Kidney epithelial cell (primary cell): Measurements from ENCODE around the gene WASF3. TPM values are rescaled to one million over a fixed set of nuclear protein-coding genes. Genes with fewer than 3 reads are reported as not detected.

ENCODE experiments used
- DNase-seq: peaks from one replicate; pipeline ENCODE4 v3.0.0-alpha.2; 2010; ENCODE audit warnings: low read depth
- H3K27me3 ChIP-seq: 2 replicates; pipeline ENCODE4 v1.6.0; 2011; ENCODE audit warnings: low read length; ENCODE audit not compliant: control insufficient read depth, insufficient read depth
- H3K36me3 ChIP-seq: 2 replicates; pipeline ENCODE4 v1.5.1; 2011; ENCODE audit warnings: low read length; ENCODE audit not compliant: control insufficient read depth, insufficient read depth
- H3K4me3 ChIP-seq: 2 replicates; pipeline ENCODE4 v1.5.1; 2011; ENCODE audit warnings: low read depth, mild to moderate bottlenecking, control low read depth, low read length
- total RNA-seq: library from RNA; depleted of rRNA; stranded (reverse); fragments of >200 nt; gene quantifications from 2 replicates; pipeline ENCODE4 v1.2.3, GENCODE V29; 2015
- TF ChIP-seq, protein P1 (sequence below): IDR thresholded peaks from 2 replicates; pipeline ENCODE4 v1.5.1; 2011; ENCODE audit warnings: mild to moderate bottlenecking, moderate library complexity, low read length, control low read depth, inconsistent platforms; ENCODE audit not compliant: insufficient read depth, poor library complexity, severe bottlenecking

The WASF3 gene
- total RNA-seq, 1 donor from 2014 or later, result 11.5 TPM

GRCh38 chr13:26695360-26695705 is 137.8 kb downstream of the WASF3 start:
- H3K36me3 ChIP-seq, result peaks cover 1% of the 10 kb centered on the region
- DNase-seq, result no peak
- no peak overlapping the region for H3K4me3 ChIP-seq
- no peaks in the 10 kb centered on the region for H3K27me3 ChIP-seq
- TF ChIP-seq, protein P1, sequence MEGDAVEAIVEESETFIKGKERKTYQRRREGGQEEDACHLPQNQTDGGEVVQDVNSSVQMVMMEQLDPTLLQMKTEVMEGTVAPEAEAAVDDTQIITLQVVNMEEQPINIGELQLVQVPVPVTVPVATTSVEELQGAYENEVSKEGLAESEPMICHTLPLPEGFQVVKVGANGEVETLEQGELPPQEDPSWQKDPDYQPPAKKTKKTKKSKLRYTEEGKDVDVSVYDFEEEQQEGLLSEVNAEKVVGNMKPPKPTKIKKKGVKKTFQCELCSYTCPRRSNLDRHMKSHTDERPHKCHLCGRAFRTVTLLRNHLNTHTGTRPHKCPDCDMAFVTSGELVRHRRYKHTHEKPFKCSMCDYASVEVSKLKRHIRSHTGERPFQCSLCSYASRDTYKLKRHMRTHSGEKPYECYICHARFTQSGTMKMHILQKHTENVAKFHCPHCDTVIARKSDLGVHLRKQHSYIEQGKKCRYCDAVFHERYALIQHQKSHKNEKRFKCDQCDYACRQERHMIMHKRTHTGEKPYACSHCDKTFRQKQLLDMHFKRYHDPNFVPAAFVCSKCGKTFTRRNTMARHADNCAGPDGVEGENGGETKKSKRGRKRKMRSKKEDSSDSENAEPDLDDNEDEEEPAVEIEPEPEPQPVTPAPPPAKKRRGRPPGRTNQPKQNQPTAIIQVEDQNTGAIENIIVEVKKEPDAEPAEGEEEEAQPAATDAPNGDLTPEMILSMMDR, result no peak

DNA sequence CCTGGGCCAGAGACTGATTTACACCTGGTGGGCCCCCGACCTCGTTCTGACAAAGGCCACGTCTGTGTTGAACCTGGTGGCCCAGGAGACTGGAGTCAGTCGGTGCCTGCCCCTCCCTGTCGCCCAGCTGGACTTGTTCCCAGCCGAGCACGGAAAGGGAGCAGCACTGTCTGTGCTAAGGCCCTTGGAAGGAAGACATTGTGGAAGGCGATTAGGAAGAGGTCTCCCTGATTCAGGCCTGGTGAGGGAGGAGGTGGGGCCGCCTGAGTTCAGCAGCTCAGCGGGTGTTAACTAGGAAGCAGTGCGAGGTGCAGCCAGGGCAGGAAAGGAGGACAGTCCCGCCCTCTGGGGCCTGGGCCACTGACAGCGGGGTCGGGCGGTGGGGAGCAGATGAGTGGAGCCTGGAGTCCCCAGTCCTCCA is 138.4 kb downstream of the WASF3 start:
- TF ChIP-seq, protein P1, result no peak
- no peak for DNase-seq

DNA sequence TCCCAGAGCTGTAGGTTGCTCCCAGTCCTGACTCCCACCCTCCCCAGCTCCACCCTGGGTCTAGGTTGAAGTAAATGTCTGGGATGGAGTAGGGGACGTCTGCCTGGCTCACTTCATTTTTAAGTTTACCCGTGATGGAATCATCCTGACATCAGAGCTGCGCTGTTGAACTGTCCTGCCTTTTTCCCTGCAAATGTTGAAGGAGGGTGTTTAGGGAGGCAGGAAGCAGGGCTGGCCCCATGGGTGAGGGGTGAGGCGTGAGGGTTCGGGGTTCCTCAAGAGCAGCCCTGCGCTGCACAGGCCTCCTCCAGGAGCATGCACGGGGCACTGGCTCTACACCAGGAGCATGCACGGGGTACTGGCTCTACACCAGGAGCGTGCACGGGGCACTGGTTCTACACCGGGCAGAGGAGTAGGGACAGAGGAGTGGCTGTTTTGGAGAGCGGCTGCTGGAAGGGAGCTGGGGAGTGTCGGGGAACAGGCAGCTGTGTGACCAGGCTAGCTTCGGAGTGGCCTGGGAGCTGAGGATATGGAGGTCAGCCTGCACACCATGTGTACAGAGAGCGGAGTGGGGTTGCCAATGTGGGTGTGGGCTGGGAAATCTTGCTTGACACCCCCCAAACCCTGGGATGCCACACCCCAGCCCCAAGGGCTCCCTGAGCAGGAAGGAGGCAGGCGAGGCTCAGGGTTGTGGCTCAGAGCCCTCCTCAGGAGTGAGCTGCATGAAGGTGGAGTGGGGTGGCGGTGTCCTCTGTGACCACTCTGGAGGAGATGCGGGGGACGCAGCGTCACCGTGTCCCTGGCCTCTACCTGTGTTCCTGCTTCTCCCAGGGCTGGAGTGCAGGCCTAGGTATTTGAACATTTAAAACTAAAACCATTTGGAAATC is 139.8 kb downstream of the WASF3 start:
- Histone ChIP-seq H3K27me3 (no peaks in the 10 kb centered on the region), H3K4me3 (no peak overlapping the region), H3K36me3 (peaks cover 1% of the 10 kb centered on the region)
- DNase-seq, result no peak
- TF ChIP-seq, protein P1, result no peak

More for the DNA sequence above, 138.4 kb downstream of the WASF3 start:
- peaks cover 1% of the 10 kb centered on the region for H3K36me3 ChIP-seq
- H3K27me3 ChIP-seq, result no peaks in the 10 kb centered on the region
- H3K4me3 ChIP-seq, result no peak overlapping the region

- peaks cover 1% of the 10 kb centered on the region for H3K36me3 ChIP-seq
- TF ChIP-seq, protein P1, result peak; percentile 96
- DNase-seq, result peak; percentile 35
- no peaks in the 10 kb centered on the region for H3K27me3 ChIP-seq
- peak overlapping the region; percentile 10 for H3K4me3 ChIP-seq
These were observed 141.1 kb downstream of the WASF3 start for GRCh38 chr13:26698392-26699196.

GRCh38 chr13:26699197-26699490 is 141.7 kb downstream of the WASF3 start:
- Histone ChIP-seq H3K27me3 (no peaks in the 10 kb centered on the region), H3K4me3 (no peak overlapping the region), H3K36me3 (no peaks in the 10 kb centered on the region)
- DNase-seq, result no peak
- TF ChIP-seq, protein P1, result no peak

DNA sequence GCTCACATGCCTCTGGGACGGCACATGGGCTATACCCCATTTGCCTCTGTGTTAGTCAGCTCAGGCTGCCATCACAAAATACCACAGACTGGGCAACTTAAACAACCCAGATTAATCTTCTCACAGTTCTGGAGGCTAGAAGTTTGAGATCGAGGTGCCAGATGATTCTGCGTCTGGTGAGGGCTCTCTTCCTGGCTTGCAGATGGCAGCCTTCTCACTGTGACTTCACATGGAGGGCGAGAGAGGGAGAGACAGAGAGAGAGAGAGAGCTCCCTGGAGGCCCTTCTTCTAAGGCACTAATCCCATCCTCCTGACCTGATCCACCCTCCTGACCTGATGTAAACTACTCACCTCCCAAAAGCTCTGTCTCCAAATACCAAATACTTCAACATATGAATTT is 148.1 kb downstream of the WASF3 start:
- H3K36me3 ChIP-seq, result no peaks in the 10 kb centered on the region
- TF ChIP-seq, protein P1, result no peak
- H3K4me3 ChIP-seq, result no peak overlapping the region
- H3K27me3 ChIP-seq, result no peaks in the 10 kb centered on the region
- no peak for DNase-seq
